Astrocyte of the spinal cord (primary cell): Measurements from ENCODE around the gene SMNDC1.

ENCODE experiments used
- DNase-seq: peaks from one replicate; pipeline ENCODE4 v3.0.0; 2011; ENCODE audit warnings: low read depth, low spot score
- H3K4me3 ChIP-seq: 2 replicates; pipeline ENCODE4 v1.5.1; 2011; ENCODE audit warnings: low read depth, mild to moderate bottlenecking, low read length, moderate library complexity
- CTCF ChIP-seq: IDR thresholded peaks from 2 replicates; pipeline ENCODE4 v1.5.1; 2012; ENCODE audit warnings: low read depth, mild to moderate bottlenecking, low read length, inconsistent platforms
- in situ Hi-C: cut with HindIII; loops from 2 replicates; pipeline ENCODE4 v1.10.0; 2017; ENCODE audit warnings: low sequenced_read_pairs

The SMNDC1 gene

GRCh38 chr10:110307805-110308204 lies 3.1 kb upstream of the SMNDC1 start:
- DNase-seq, result no peak
- in situ Hi-C loops, result loop anchor here (25.0 kb wide), 1 partner anchor 254 kb away; the partner anchor contains the start of gene SMC3
- no peak overlapping the region for H3K4me3 ChIP-seq
- no peak for TF ChIP-seq CTCF

- H3K4me3 ChIP-seq, result no peak overlapping the region
- TF ChIP-seq CTCF, result no peak
- in situ Hi-C loops, result loop anchor here (25.0 kb wide), 1 partner anchor 256 kb away; the partner anchor contains the start of gene SMC3
Observed at GRCh38 chr10:110306452-110306768, 1.7 kb upstream of the SMNDC1 start.

GRCh38 chr10:110305767-110306451 lies 1.2 kb upstream of the SMNDC1 start:
- peak; percentile 92 for DNase-seq

More at GRCh38 chr10:110306452-110306768, 1.7 kb upstream of the SMNDC1 start:
- DNase-seq, result no peak

GRCh38 chr10:110304394-110304779 lies 333 bp downstream of the SMNDC1 start:
- in situ Hi-C loops, result loop anchor here (25.0 kb wide), 1 partner anchor 258 kb away; the partner anchor contains the start of gene SMC3
- no peak for DNase-seq
- TF ChIP-seq CTCF, result no peak
- H3K4me3 ChIP-seq, result peak overlapping the region; percentile 92

More at GRCh38 chr10:110305767-110306451, 1.2 kb upstream of the SMNDC1 start:
- H3K4me3 ChIP-seq, result no peak overlapping the region
- TF ChIP-seq CTCF, result peak; percentile 60
- in situ Hi-C loops, result loop anchor here (25.0 kb wide), 1 partner anchor 256 kb away; the partner anchor contains the start of gene SMC3

GRCh38 chr10:110303681-110304080 lies 1.0 kb downstream of the SMNDC1 start:
- in situ Hi-C loops, result loop anchor here (25.0 kb wide), 1 partner anchor 259 kb away; the partner anchor contains the start of gene SMC3
- no peak for TF ChIP-seq CTCF
- DNase-seq, result no peak
- peak overlapping the region; percentile 92 for H3K4me3 ChIP-seq

GRCh38 chr10:110300486-110300986 lies 4.2 kb downstream of the SMNDC1 start:
- DNase-seq, result no peak
- in situ Hi-C loops, result loop anchor here (25.0 kb wide), 1 partner anchor 262 kb away; the partner anchor contains the start of gene SMC3
- H3K4me3 ChIP-seq, result no peak overlapping the region
- TF ChIP-seq CTCF, result no peak
